ENCODE measurements around the gene CIAO2A. TPM values are rescaled to one million over a fixed set of nuclear protein-coding genes. Genes with fewer than 3 reads are reported as not detected.

The CIAO2A gene, protein sequence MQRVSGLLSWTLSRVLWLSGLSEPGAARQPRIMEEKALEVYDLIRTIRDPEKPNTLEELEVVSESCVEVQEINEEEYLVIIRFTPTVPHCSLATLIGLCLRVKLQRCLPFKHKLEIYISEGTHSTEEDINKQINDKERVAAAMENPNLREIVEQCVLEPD
- 86.4 and 105 TPM in 2 replicates for total RNA-seq

DNA sequence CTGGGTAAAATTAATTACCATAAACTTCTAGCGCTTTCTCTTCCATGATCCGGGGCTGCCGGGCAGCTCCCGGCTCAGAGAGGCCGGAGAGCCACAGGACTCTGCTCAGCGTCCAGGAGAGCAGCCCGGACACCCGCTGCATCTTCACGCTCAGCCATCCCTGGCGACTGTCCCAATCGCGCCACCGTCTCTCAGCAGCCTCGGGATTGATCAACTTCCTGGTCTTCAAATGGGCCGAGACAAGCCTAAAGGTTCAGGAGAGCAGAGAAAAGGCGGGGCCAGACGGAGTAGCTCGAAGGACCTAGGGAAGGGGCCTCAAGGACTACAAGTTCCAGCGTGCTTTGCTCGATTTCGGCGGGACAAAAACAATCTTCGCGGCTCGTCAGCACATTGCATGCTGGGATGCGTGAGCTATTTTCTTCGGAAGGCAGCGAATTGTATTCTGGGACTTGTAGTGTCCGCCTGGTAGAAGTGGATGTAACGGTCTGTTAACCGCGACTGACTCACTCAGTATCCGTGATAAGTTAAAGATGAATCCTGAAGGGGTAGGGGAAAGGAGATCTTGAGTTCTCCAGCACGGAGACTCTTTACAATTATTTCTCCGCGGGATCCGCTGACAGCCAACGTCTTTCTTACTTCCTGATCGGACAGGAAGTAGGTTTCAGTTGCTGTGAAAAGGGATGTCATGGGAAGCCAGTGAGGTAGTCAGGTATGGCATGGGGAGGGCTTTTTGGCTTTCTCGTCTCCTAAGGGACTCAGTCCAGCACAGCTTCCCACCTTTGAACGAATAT lies at the start of gene CIAO2A:
Gene CIAO2A, minus strand, starts transcription at position 212 of the 791 bp plus-strand sequence. Its CDS starts 70 bp downstream, at position 142.

DNA sequence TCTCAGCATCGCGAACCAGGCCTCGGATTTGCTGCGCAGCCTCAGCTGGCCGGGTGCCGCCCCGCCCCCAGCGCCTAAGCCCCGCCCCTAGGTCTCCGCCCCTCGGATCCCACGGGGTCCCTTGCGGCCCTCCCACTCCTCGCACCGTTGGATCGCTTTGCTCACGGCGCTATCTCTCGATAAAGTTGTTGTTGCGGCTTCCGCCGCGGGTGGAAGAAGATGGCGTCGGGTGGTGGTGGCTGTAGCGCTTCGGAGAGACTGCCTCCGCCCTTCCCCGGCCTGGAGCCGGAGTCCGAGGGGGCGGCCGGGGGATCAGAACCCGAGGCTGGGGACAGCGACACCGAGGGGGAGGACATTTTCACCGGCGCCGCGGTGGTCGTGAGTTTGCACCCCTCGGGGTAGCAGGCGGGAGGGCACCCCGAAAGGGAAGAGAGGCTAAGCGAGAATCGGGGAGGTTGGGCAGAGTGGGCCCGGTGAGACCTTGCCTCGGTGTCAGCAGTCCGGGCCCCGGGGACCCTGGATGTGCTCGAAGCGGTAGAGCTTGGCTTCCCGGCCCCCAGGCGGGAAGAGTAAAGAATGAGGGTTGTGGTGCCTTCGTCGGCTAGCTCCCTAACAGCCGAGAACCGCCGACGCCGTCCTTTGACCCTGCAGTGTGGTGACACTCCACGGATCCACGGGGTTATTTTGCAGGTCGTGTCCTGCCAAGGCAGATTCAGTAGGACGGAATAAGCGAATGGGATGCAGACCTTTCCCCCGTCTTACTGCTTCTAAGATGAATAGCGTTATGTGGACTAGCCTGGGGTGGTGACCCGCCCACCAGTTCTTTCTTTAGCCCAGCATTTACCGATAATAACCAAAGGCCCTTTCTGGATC lies 2.4 kb upstream of the CIAO2A start, which contains the start of gene SNX1:
Gene SNX1, plus strand, starts transcription at position 188 of the 873 bp plus-strand sequence. Its CDS starts 32 bp downstream, at position 220.

DNA sequence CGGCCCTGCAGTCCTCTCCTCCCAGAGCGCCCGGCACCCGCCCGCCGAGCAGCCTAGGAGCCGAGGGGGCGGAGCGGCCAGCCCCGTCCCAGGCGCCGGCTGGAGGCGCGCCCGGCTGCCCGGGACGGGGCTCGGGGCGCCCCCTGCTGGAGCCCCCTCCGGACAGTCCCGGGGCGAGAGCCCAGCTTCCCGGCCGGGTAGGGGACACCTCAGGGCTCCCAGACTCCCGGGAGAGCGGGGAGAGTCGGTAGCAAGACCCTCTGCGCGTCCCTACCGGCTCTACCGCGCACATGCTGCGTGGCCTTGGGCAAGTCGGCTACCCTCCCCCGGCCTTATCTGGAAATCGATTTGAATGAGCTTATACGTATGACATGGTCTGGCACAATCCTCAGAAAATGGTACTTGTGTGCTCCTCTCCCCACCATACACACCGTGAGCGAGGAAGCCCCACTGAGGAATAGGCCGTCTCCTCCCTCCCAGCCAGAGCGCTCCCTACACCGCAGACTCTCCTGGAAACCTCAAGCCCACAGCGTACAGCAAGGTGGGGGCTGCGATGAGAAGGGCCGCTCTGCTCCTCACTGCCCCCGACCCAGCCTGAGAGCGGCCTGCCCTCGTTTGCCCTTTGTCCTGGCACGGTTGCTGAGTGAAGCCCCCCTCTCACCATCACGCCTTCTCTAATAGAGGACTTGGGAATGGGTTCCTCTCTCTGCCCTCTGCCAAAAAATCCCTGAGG lies 47.1 kb downstream of the CIAO2A start, which contains the start of gene DAPK2:
Gene DAPK2, minus strand, starts transcription at position 65 of the 733 bp plus-strand sequence. CDS start 6,224 bp downstream, outside the sequence.

Other genes with a start within 250 kb of the CIAO2A start
- gene DAPK2, start 47.4 kb downstream of the CIAO2A start, total RNA-seq = 1.9 and 2.3 TPM in 2 replicates
- 40.3 and 52.1 TPM in 2 replicates for gene SNX1, start 2.1 kb upstream of the CIAO2A start, total RNA-seq
- 0.65 and 0.76 TPM in 2 replicates for gene SNX22, start 57.9 kb upstream of the CIAO2A start, total RNA-seq
- 1,190 and 4,497 TPM in 2 replicates for gene PPIB, start 69.2 kb upstream of the CIAO2A start, total RNA-seq